Activated T-cell treated with anti-CD3 and anti-CD28 coated beads, Interleukin-2, amount 50 U/mL, for 4 hours (primary cell): ENCODE measurements around the gene OXLD1. TPM values are rescaled to one million over a fixed set of nuclear protein-coding genes. Genes with fewer than 3 reads are reported as not detected.
A peak's percentile ranks its signal among the peaks of the same experiment; 100 is the strongest.

ENCODE experiments used
- ATAC-seq, 2 donors: fragments of 200-7000 bp; cut with Tn5 transposase; one replicate each; pipeline ENCODE4 v1.10.0; 2021
- DNase-seq: peaks from one replicate; pipeline ENCODE4 v3.0.0-alpha.2; 2020
- H3K27me3 Mint-ChIP-seq: one replicate; pipeline ENCODE4 v1.8.0; 2021; ENCODE audit warnings: low read depth, mixed read lengths
- H3K36me3 Mint-ChIP-seq: one replicate; pipeline ENCODE4 v1.8.0; 2022; ENCODE audit warnings: mixed read lengths; ENCODE audit not compliant: insufficient read depth
- H3K4me1 Mint-ChIP-seq: one replicate; pipeline ENCODE4 v1.8.0; 2021; ENCODE audit warnings: low read depth, mixed read lengths
- H3K4me3 Mint-ChIP-seq: one replicate; pipeline ENCODE4 v1.8.0; 2021; ENCODE audit warnings: mild to moderate bottlenecking, moderate library complexity, mixed read lengths
- H3K9me3 Mint-ChIP-seq: one replicate; pipeline ENCODE4 v1.8.0; 2021; ENCODE audit warnings: mixed read lengths
- total RNA-seq, 3 donors: library from RNA; stranded (reverse); gene quantifications; one replicate each; pipeline ENCODE4 v1.2.1, GENCODE V29; 2021

Gene OXLD1
- total RNA-seq, 3 donors from 2014 or later: 35.0 to 41.1 (median 35.3) TPM

GRCh38 chr17:81656835-81657234 is 9.6 kb downstream of the OXLD1 start:
- no peaks in the 10 kb centered on the region for H3K9me3 Mint-ChIP-seq
- no peak overlapping the region for H3K4me3 Mint-ChIP-seq
- H3K4me1 Mint-ChIP-seq: peaks cover 10% of the 10 kb centered on the region
- no peak for ATAC-seq
- DNase-seq: no peak
- H3K36me3 Mint-ChIP-seq: no peaks in the 10 kb centered on the region
- H3K27me3 Mint-ChIP-seq: peaks cover 6% of the 10 kb centered on the region

DNA sequence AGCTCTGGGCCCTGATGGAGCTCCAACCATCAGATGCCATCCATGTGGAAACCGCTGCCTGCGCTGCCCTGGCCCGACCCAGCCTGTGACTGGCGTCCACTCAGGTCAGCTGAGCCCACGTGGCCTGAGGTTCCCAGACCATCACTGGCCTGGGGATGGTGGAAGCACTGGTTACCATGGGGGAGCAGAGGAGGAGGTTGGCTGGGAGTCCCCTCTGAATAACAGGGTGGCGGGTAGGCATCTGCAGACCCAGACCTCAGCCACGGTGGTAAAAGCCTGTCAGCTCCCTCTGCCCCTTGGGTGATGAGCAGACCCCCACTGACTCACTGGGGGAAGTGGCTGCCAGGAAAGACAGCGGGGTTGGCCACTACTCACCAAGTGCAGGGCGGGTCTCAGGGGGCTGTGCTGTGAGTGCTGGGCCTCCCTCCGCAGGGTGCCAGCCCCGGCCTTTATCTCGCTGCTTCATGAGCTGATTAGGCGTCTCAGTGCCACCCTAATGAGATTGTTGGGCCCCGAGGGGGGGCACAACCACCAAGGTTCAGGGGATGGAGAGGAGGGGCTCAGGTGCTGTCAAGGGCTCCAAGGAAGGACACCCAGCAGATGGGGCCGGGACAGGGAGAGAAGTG is 10.2 kb downstream of the OXLD1 start, which contains the start of gene PDE6G:
Gene PDE6G (minus strand): TSS at position 425 of the 626 bp plus-strand sequence. CDS start 3,237 bp downstream, outside the sequence.
- Mint-ChIP-seq H3K4me3 (no peak within 1 kb of the TSS), H3K36me3 (no peaks in the 10 kb centered on the region), H3K9me3 (no peaks in the 10 kb centered on the region), H3K27me3 (peaks cover 10% of the 10 kb centered on the region), H3K4me1 (peaks cover 10% of the 10 kb centered on the region)
- DNase-seq: no peak
- no peak for ATAC-seq

- H3K4me1 Mint-ChIP-seq: peaks cover 10% of the 10 kb centered on the region
- no peak for DNase-seq
- no peaks in the 10 kb centered on the region for H3K9me3 Mint-ChIP-seq
- H3K36me3 Mint-ChIP-seq: no peaks in the 10 kb centered on the region
- no peak for ATAC-seq
- H3K27me3 Mint-ChIP-seq: peaks cover 10% of the 10 kb centered on the region
- no peak overlapping the region for H3K4me3 Mint-ChIP-seq
These were observed 10.9 kb downstream of the OXLD1 start for GRCh38 chr17:81655378-81656117.

DNA sequence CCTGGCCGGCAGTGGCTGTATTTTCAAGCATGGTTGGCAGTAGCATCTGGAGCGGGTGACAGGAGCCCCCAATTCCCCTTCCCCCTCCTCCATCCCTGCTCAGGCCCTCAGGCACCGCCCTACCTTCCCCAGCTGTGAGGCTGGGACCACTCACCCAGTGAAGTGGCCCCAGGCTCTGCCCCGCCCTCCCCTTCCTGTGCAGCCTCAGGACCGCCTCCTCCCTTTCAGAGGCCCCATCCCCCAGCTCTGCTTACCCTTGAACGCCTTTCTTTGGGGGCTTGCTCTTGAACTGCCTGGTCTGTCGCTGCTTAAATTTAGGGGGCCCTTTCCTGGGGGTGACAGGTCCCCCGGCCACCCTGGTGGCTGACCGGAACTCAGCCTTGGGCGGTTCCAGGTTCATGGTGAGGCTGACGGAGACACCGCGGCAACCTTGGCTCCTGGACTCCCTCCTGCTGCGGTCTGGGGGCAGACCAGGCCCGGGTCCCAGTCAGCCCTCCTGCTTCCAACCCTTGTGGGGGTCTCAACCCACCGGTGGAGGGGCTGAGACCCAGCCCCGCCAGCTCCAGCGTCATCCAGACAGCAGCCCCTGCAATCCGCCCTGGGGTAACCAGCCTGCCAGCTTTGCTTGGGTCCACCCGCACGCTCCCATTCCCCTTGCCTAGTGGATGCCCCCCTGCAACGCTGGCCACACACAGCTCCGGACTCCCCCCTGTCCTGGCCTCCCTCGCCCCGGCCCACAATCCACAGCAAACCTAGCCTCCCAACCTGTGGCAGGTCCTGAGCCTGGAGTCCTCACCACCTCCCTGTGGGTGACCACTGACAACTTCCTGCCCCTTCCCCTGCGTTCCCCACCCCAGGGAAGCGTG is 13.3 kb downstream of the OXLD1 start:
- DNase-seq (no peak), ATAC-seq (peak; percentile 75 to 82)
- peaks cover 23% of the 10 kb centered on the region for H3K27me3 Mint-ChIP-seq
- H3K4me3 Mint-ChIP-seq: peak overlapping the region; percentile 60
- H3K9me3 Mint-ChIP-seq: no peaks in the 10 kb centered on the region
- peaks cover 10% of the 10 kb centered on the region for H3K4me1 Mint-ChIP-seq
- H3K36me3 Mint-ChIP-seq: no peaks in the 10 kb centered on the region

DNA sequence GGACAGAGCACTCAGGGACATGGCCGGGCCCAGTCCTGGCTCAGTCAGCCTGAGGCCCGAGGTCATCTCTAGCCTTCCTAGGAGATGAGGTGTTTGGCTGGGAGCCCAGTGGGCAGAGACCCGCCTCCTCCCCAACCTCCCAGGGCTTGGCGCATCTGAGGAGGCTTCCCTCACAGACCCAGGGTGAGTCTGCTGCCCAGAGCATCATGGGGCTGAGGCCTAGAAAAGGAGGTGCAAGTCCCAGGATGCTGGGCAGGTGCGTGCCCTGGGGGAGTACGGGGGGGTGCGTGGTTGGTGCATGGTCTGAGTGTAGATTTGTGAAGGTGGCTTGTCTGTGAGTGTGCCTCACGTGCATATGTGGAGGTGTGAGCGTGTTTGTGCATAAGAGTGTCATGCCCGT is 14.7 kb downstream of the OXLD1 start:
- peaks cover 31% of the 10 kb centered on the region for H3K27me3 Mint-ChIP-seq
- no peaks in the 10 kb centered on the region for H3K36me3 Mint-ChIP-seq
- DNase-seq (no peak), ATAC-seq (no peak)
- no peaks in the 10 kb centered on the region for H3K9me3 Mint-ChIP-seq
- H3K4me1 Mint-ChIP-seq: peaks cover 3% of the 10 kb centered on the region
- H3K4me3 Mint-ChIP-seq: no peak overlapping the region

GRCh38 chr17:81650951-81651350 is 15.5 kb downstream of the OXLD1 start:
- Mint-ChIP-seq H3K4me3 (no peak overlapping the region), H3K27me3 (peaks cover 31% of the 10 kb centered on the region), H3K9me3 (no peaks in the 10 kb centered on the region), H3K36me3 (no peaks in the 10 kb centered on the region), H3K4me1 (peaks cover 3% of the 10 kb centered on the region)
- DNase-seq (no peak), ATAC-seq (no peak)

DNA sequence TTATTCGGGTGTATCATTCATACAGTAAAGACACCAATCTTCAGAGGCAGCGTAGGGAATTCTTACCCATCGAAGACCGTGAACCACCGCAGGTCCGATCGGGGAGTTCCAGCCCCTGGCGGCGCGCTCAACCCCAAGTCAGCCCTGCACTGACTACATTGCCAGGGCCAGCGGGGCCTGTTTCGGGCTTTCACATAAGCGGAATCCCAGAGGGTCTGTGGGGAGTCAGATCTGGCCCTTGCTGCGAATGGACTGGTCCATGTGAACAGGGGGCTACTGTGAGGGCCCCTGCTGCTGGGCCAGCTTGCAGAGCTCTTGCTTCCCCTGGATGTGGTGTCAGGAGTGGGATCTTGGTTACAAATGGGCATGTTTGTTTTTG is 17.7 kb downstream of the OXLD1 start:
- no peak for ATAC-seq
- Mint-ChIP-seq H3K36me3 (no peaks in the 10 kb centered on the region), H3K4me3 (no peak overlapping the region), H3K27me3 (peaks cover 29% of the 10 kb centered on the region), H3K4me1 (peaks cover 3% of the 10 kb centered on the region), H3K9me3 (no peaks in the 10 kb centered on the region)
- no peak for DNase-seq

GRCh38 chr17:81648013-81648706 is 18.2 kb downstream of the OXLD1 start:
- ATAC-seq (no peak), DNase-seq (no peak)
- no peaks in the 10 kb centered on the region for H3K9me3 Mint-ChIP-seq
- H3K36me3 Mint-ChIP-seq: no peaks in the 10 kb centered on the region
- H3K4me1 Mint-ChIP-seq: no peaks in the 10 kb centered on the region
- H3K4me3 Mint-ChIP-seq: no peak overlapping the region
- H3K27me3 Mint-ChIP-seq: peaks cover 27% of the 10 kb centered on the region

DNA sequence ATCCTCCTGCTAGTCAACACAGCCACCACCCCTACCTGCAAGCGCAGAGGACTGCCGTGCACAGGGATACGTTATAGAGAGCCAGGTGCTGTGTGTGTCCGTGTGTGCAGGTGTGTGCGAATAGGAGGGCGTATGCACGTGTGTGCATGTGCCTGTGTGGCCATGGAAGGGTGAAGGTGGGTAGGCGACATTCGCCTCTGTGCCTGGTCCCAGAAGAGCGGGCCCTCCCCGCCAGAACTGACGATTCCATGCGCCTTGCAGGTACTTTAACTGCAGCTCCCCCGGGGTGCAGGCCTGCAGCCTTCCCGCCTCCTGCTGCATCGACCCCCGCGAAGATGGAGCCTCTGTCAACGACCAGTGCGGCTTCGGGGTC is 18.8 kb downstream of the OXLD1 start:
- Mint-ChIP-seq H3K4me3 (no peak overlapping the region), H3K9me3 (no peaks in the 10 kb centered on the region), H3K36me3 (no peaks in the 10 kb centered on the region), H3K27me3 (peaks cover 27% of the 10 kb centered on the region), H3K4me1 (no peaks in the 10 kb centered on the region)
- DNase-seq (no peak), ATAC-seq (peak in 1 of 2 donors; percentile 28)

DNA sequence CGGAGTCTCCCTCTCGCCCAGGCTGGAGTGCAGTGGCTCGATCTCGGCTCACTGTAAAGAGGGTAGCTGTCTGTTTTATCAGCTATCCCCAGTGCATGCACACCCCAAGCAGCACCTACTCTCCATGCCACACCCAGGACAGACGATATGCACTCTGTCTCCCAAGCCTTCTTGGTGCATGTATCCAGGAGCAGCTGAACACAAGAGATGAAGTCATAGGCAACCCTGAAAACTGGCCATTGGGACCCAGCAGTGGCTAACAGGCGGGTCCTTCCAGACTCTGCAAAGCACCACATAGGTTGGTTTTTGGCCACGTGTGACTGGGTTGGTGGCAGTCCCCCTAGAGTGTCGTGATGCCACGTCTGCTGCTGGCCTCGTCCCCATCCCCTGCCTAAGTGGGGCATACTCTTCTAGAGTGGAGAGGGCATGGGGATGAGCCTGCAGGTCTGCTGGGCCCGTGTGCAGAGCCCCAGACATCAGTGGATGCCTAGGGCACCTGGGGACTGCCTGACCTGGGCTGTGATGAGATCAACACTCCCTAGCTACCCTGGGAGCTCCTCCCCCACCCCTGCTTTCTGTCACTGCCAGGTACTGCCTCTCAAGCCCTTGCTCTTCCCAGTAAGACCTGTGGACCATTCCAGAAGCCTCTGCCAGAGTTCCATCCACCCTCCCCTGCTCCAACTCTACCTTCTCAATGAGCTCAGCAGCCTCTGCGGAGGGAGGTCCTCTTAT is 19.4 kb downstream of the OXLD1 start:
- DNase-seq (no peak), ATAC-seq (no peak)
- Mint-ChIP-seq H3K27me3 (peaks cover 27% of the 10 kb centered on the region), H3K36me3 (no peaks in the 10 kb centered on the region), H3K4me3 (no peak overlapping the region), H3K4me1 (no peaks in the 10 kb centered on the region), H3K9me3 (no peaks in the 10 kb centered on the region)

- no peak overlapping the region for H3K4me3 Mint-ChIP-seq
- DNase-seq: no peak
- peaks cover 21% of the 10 kb centered on the region for H3K27me3 Mint-ChIP-seq
- no peaks in the 10 kb centered on the region for H3K9me3 Mint-ChIP-seq
- no peaks in the 10 kb centered on the region for H3K36me3 Mint-ChIP-seq
- ATAC-seq: no peak
- H3K4me1 Mint-ChIP-seq: no peaks in the 10 kb centered on the region
These were observed 21.1 kb downstream of the OXLD1 start for GRCh38 chr17:81644976-81645952.

- DNase-seq: no peak
- no peaks in the 10 kb centered on the region for H3K36me3 Mint-ChIP-seq
- H3K27me3 Mint-ChIP-seq: peaks cover 18% of the 10 kb centered on the region
- no peak for ATAC-seq
- no peak overlapping the region for H3K4me3 Mint-ChIP-seq
- no peaks in the 10 kb centered on the region for H3K9me3 Mint-ChIP-seq
- no peaks in the 10 kb centered on the region for H3K4me1 Mint-ChIP-seq
These were observed 21.9 kb downstream of the OXLD1 start for GRCh38 chr17:81644496-81644895.
